HG03378 (cell line): ENCODE data around the gene TBC1D1.
"Not testable (repeated sequence)": the region's sequence is repeated elsewhere in the genome, so short reads cannot be mapped to it uniquely, and the experiment has no call there.

Experiments
- ATAC-seq: cut with Tn5 transposase; IDR thresholded peaks from one replicate; pipeline ENCODE4 v1.9.1; 2021; ENCODE audit warnings: mild to moderate bottlenecking, moderate library complexity; ENCODE audit not compliant: unreplicated experiment

Gene TBC1D1

GRCh38 chr4:37960679-37961450 lies 70.0 kb downstream of the TBC1D1 start:
- no peak for ATAC-seq

- peak; percentile 58 for ATAC-seq
Measured at GRCh38 chr4:37964734-37965457, 74.0 kb downstream of the TBC1D1 start.

GRCh38 chr4:37966044-37966443 lies 75.2 kb downstream of the TBC1D1 start:
- no peak for ATAC-seq

- no peak for ATAC-seq
Measured at GRCh38 chr4:37967736-37968135, 76.9 kb downstream of the TBC1D1 start.

- ATAC-seq: no peak
Measured at GRCh38 chr4:37968747-37969146, 77.9 kb downstream of the TBC1D1 start.

- no peak for ATAC-seq
Measured at GRCh38 chr4:37970702-37971101, 79.8 kb downstream of the TBC1D1 start.

GRCh38 chr4:37971202-37971601 lies 80.3 kb downstream of the TBC1D1 start:
- ATAC-seq: no peak

GRCh38 chr4:37973441-37973840 lies 82.6 kb downstream of the TBC1D1 start:
- ATAC-seq: no peak

- ATAC-seq: not testable (repeated sequence)
Measured at GRCh38 chr4:37975321-37975822, 84.5 kb downstream of the TBC1D1 start.

GRCh38 chr4:37976507-37976906 lies 85.6 kb downstream of the TBC1D1 start:
- no peak for ATAC-seq

- peak; percentile 28 for ATAC-seq
Measured at GRCh38 chr4:37976991-37977470, 86.1 kb downstream of the TBC1D1 start.

GRCh38 chr4:37977471-37978247 lies 86.8 kb downstream of the TBC1D1 start:
- peak; percentile 46 for ATAC-seq

- ATAC-seq: peak; percentile 42
Measured at GRCh38 chr4:37978248-37978924, 87.5 kb downstream of the TBC1D1 start.

- ATAC-seq: no peak
Measured at GRCh38 chr4:37980246-37980645, 89.4 kb downstream of the TBC1D1 start.

GRCh38 chr4:37981425-37981824 lies 90.5 kb downstream of the TBC1D1 start:
- ATAC-seq: no peak

GRCh38 chr4:37981844-37982720 lies 91.2 kb downstream of the TBC1D1 start:
- no peak for ATAC-seq

GRCh38 chr4:37982736-37983135 lies 91.9 kb downstream of the TBC1D1 start:
- no peak for ATAC-seq

GRCh38 chr4:37983951-37984350 lies 93.1 kb downstream of the TBC1D1 start:
- ATAC-seq: no peak

- ATAC-seq: no peak
Measured at GRCh38 chr4:37985730-37986275, 94.9 kb downstream of the TBC1D1 start.
